ENCODE data around the gene MAGOH. TPM values are rescaled to one million over a fixed set of nuclear protein-coding genes. Genes with fewer than 3 reads are reported as not detected.
A peak's percentile ranks its signal among the peaks of the same experiment; 100 is the strongest.

MAGOH gene
- total RNA-seq, 1 donor = 24.2 TPM

GRCh38 chr1:53255031-53255430 lies 16.7 kb upstream of the MAGOH start:
- TF ChIP-seq CTCF (IDR thresholded peaks at IDR 0.05; ENCODE audit: insufficient read depth, low read length) = no peak
- H3K4me3 ChIP-seq (ENCODE audit: low read depth, low read length) = no peak overlapping the region
- DNase-seq (ENCODE audit: low read depth) = no peak

GRCh38 chr1:53254011-53254640 lies 15.8 kb upstream of the MAGOH start:
- DNase-seq (ENCODE audit: low read depth) = peak; percentile 41
- TF ChIP-seq CTCF (IDR thresholded peaks at IDR 0.05; ENCODE audit: insufficient read depth, low read length) = no peak
- no peak overlapping the region for H3K4me3 ChIP-seq (ENCODE audit: low read depth, low read length)

GRCh38 chr1:53250325-53250724 lies 12.0 kb upstream of the MAGOH start:
- no peak for TF ChIP-seq CTCF (IDR thresholded peaks at IDR 0.05; ENCODE audit: insufficient read depth, low read length)
- no peak overlapping the region for H3K4me3 ChIP-seq (ENCODE audit: low read depth, low read length)
- no peak for DNase-seq (ENCODE audit: low read depth)

GRCh38 chr1:53249706-53250105 lies 11.4 kb upstream of the MAGOH start:
- H3K4me3 ChIP-seq (ENCODE audit: low read depth, low read length) = no peak overlapping the region
- no peak for DNase-seq (ENCODE audit: low read depth)
- no peak for TF ChIP-seq CTCF (IDR thresholded peaks at IDR 0.05; ENCODE audit: insufficient read depth, low read length)

GRCh38 chr1:53246261-53247134 lies 8.2 kb upstream of the MAGOH start:
- peak; percentile 15 for DNase-seq (ENCODE audit: low read depth)

GRCh38 chr1:53244141-53244540 lies 5.8 kb upstream of the MAGOH start:
- TF ChIP-seq CTCF (IDR thresholded peaks at IDR 0.05; ENCODE audit: insufficient read depth, low read length) = no peak
- DNase-seq (ENCODE audit: low read depth) = no peak
- H3K4me3 ChIP-seq (ENCODE audit: low read depth, low read length) = no peak overlapping the region

More at GRCh38 chr1:53246261-53247134, 8.2 kb upstream of the MAGOH start:
- H3K4me3 ChIP-seq (ENCODE audit: low read depth, low read length) = no peak overlapping the region
- TF ChIP-seq CTCF (IDR thresholded peaks at IDR 0.05; ENCODE audit: insufficient read depth, low read length) = no peak

Measured in fibroblast of the aortic adventitia (primary cell).